GM19467 (cell line): ENCODE data around the gene GADD45G.

Experiments
- ATAC-seq: cut with Tn5 transposase; IDR thresholded peaks from one replicate; pipeline ENCODE4 v1.9.1; 2021; ENCODE audit warnings: mild to moderate bottlenecking, moderate library complexity; ENCODE audit not compliant: unreplicated experiment

Gene GADD45G

DNA sequence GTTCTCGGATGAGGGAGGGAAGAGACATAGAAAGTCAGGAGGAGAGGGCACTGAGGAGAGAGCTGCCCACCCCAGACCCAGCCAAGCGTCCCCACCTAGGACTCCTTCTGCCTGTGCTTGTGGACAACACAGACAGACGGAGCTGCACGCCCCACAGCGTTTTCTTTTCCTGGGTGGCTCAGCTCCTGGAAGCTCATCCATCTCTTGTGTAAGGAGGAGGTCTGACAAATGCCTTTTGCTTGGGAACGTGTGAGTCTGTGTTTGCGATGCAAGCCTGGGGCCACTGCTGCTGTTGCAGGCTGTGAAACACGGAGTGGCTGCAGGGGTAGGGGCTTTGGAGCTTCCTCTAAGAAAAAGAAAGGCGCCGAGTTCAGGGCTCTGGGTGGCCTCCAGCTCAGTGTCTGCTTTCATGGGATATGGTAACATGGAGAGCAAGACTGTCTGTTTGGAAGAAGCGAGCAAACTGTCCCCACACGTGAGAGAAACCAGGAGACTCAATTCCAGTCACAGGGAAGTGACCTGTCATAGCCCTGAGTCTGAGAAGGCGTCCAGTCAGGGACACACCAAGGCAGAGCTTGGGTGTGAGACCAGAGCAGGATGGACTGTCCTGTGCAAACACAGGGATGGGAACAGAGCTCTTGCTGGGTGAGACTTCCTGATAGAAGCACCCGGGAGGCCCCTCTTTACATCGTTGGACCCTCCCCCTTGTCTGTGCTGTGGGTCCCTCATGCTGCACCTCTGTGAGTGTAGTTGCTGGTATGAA lies 42.7 kb downstream of the GADD45G start:
- no peak for ATAC-seq

DNA sequence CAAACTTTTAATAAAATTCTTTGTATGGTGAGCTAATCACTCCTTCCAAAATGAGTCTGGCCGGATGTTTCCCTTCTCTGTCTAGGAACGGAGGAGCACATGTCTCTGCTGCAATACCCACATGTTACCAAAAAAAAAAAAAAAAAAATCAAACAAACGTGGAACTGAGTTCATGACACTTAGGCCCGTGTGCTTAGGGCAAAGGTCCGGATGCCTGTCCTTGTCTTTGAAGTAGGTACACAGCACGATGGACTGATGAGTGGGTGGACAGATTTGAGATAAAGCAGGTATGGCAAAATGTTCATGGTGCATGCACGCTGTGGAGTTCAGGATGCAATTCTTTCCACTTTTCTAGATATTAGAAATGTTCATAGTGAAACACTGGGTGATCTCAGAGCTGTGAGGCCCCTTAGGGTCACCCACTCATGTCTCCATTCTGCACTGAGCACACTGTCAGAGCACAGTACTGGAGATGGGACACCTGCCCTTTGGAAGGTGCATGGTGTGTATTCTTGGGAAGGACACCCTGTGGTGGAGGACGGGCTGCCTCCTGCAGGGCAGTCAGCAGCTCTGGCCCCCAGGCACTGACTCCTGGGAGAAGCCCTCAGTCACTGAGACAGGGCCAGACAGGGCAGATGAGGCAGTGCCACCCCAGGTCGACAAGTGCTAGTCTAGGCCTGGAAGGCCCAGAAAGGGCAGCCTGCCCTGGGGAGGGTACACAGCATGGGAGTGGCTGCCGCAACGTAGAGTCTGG lies 43.6 kb downstream of the GADD45G start:
- ATAC-seq: no peak

DNA sequence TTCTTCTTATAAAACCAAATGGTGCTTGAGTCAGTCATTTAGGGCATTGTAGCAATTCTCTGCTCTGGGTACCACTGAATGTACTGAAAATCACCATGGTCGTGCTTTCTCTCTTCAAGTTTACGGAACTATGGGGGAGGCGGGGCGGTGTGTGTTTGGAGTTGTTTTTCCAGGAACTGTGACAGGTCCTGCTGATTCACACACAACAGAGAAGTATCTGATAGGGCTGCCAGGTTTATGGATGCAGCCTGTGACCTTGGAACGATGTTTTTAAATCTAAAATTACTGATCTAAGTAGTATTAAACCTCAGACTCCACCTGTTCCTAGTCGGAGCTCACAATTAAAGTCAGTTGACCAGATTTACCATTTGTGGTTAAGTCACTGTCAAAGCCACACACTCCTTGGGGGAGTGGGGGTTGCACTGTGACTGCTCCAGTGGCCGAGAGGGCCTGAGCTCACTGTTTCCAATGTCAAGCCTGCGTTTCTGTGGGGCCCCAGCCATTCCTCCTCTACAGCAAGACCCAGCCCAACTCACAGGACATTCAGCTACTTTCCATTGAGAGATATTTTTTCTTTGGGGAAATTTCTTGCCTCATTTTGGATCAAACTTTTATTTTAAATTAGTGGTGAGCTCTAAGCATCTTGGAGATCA lies 44.4 kb downstream of the GADD45G start:
- no peak for ATAC-seq

DNA sequence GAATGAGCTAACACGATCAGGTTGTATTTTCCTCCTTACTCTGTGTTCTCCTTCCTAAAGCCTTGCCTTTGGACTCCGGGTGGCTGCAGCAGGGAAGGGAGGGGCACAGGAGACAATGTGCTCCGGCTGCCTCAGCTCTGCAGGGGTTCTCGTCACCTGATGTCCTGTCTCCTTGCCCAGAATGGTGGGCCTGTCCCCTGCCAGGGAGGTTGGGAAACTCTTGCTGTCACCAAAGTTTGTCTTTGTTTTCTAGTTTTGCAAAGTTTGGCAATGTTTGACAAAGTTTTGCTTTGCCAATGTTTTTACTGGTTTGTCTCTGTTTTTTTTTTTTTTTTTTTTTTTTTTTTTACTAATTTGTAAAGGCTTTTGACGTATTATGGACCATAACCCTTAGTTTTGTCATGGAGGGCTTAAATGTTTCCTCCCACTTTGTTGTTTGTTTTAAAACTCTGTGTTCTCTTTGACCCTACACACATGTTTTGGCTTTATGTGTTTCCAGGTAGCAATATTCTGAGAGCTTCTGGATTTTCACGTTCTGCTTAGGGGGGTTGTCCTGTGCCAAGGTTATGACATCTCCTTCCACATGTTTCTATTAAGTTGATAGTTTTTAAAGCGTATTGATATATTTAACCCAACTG lies 49.3 kb downstream of the GADD45G start:
- ATAC-seq: no peak

DNA sequence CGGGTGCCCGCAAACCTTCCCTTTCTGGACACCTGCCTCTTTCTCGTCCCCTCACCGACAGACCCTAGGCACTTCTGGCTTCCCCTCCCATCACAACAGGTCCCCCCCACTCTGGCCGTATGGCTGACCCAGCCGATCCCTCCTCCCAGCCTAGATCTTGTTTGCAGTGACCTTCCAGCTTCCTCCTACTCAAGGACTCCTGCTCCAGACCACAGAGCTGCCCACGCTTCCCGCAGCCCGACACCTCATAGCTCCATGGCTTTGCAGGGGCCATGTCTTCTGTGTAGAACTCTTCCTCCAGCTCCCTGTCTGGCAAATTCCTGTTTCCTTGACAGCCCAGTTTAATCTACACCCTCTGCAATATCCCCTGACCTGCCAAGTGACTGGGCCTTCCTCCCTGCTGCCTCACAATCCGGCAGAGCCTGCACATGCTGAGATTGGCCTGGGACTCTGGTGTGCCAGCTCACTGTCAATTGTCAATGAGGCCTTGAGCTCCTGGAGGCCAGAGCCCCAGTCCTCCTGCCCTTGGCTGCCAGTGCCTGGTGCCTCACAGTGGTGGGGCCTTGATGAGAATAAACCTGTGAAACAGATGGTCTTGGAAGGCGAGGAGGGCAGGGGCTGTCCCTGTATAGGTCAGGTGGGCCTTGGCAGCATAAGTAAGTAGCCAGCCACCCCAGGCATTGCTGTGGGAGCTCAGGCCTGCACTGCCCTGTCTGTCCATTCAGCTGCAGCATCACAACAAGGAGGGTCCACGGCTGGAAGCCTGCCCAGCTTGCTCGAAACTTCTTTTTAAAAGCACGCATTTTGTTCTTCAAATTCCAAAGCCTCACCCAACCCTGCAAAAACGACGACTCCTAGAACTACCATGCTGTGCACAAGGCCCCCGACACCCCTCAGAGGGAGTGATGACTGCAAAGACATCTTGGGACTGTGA lies 50.5 kb downstream of the GADD45G start:
- no peak for ATAC-seq
